ENCODE results near the gene SGMS1.

GRCh38 chr10:50437248-50437647, 186.5 kb downstream of the SGMS1 start:
- no peak for TF ChIP-seq POLR2AphosphoS5 (IDR thresholded peaks at IDR 0.05; ENCODE audit: low read depth, low read length)
- TF ChIP-seq TAF1 (IDR thresholded peaks at IDR 0.05; ENCODE audit: low read depth, low read length): no peak
- no peak for TF ChIP-seq POLR2A (IDR thresholded peaks at IDR 0.05; ENCODE audit: low read depth, low read length)
- TF ChIP-seq PAX5 (IDR thresholded peaks at IDR 0.05; ENCODE audit: insufficient read depth, low read length, severe bottlenecking): no peak

All from GM12891 (cell line).